Stomach smooth muscle (tissue), 2 donors: ENCODE data around the gene PPM1H.
"Not testable (repeated sequence)": the region's sequence is repeated elsewhere in the genome, so short reads cannot be mapped to it uniquely, and the experiment has no call there.

Source experiments
- H3K27ac ChIP-seq: one replicate; pipeline ENCODE4 v1.7.0; 2013; ENCODE audit warnings: mild to moderate bottlenecking, low read length, inconsistent platforms
- H3K27me3 ChIP-seq, 2 donors: one replicate each; pipeline ENCODE4 v1.7.0; 2013; ENCODE audit warnings: low read length in 2 of 2; ENCODE audit not compliant: insufficient read depth in 2 of 2, control insufficient read depth in 1 of 2
- H3K36me3 ChIP-seq, 2 donors: one replicate each; pipeline ENCODE4 v1.7.0; 2013; ENCODE audit warnings: low read length in 2 of 2; ENCODE audit not compliant: control insufficient read depth in 2 of 2, insufficient read depth in 2 of 2
- H3K4me1 ChIP-seq: one replicate; pipeline ENCODE4 v1.7.0; 2013; ENCODE audit warnings: low read length; ENCODE audit not compliant: control insufficient read depth, insufficient read depth
- H3K4me3 ChIP-seq, 2 donors: one replicate each; pipeline ENCODE4 v1.7.0; 2013; ENCODE audit warnings: low read length in 2 of 2
- H3K9ac ChIP-seq, 2 donors: one replicate each; pipeline ENCODE4 v1.7.0; 2013; ENCODE audit warnings: low read length in 2 of 2, mild to moderate bottlenecking in 1 of 2
- H3K9me3 ChIP-seq, 2 donors: one replicate each; pipeline ENCODE4 v1.7.0; 2013; ENCODE audit warnings: low read length in 2 of 2; ENCODE audit not compliant: control insufficient read depth in 2 of 2
- donor health status: healthy.
- donor health status: Pancreatic carcinoma.

Gene PPM1H

DNA sequence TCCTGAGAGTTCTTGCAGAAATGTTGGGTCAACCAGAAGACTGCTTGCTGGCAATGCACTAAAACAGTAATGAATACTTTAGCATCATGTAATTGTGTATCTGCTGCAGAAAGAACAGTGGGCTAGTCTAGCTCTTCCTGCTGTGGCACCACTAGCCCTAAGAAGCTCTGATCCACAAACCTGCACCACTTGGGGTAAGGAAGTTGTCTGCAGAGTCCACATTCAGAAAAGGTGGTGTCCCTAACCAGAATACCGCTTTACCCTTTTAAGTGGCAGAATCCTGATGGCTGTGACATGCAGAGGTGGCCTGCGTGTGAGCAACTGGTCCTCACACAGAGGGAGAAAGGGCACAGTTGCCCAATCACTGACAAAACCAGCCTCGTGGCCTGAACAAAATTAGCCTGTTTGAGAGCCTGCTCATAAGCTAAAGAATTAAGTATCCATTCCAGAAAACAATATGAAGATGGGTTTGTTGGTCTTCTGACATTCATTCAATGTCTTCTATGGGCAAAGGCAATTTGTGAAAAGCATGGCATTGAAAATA is 165.8 kb downstream of the PPM1H start:
- H3K9ac ChIP-seq, result no peak overlapping the region
- no peaks in the 10 kb centered on the region for H3K27me3 ChIP-seq
- H3K27ac ChIP-seq, result no peak overlapping the region
- H3K4me3 ChIP-seq, result no peak overlapping the region
- no peaks in the 10 kb centered on the region for H3K36me3 ChIP-seq
- H3K9me3 ChIP-seq, result no peaks in the 10 kb centered on the region
- peaks cover 12% of the 10 kb centered on the region for H3K4me1 ChIP-seq

DNA sequence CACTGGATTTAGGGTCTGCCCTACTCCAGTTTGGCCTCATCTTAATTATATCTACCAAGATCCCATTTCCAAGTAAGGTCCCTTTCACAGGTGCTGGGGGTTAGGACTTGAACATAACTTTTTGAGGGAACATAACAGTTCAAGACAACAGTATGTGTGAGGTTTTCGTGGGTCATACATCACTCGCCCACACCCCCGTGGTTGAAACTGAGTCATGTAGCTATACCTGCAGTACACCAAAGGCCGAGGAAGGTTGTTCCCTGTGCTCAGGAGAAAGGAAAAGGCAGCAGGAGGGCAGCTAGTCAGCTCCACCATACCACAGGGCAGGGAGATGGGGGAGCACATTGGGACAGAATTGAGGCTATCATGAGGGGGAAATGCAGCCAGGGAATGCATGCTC is 167.0 kb downstream of the PPM1H start:
- Histone ChIP-seq H3K36me3 (no peaks in the 10 kb centered on the region), H3K4me1 (peaks cover 12% of the 10 kb centered on the region), H3K9ac (no peak overlapping the region), H3K27me3 (no peaks in the 10 kb centered on the region), H3K9me3 (no peaks in the 10 kb centered on the region), H3K27ac (no peak overlapping the region), H3K4me3 (no peak overlapping the region)

DNA sequence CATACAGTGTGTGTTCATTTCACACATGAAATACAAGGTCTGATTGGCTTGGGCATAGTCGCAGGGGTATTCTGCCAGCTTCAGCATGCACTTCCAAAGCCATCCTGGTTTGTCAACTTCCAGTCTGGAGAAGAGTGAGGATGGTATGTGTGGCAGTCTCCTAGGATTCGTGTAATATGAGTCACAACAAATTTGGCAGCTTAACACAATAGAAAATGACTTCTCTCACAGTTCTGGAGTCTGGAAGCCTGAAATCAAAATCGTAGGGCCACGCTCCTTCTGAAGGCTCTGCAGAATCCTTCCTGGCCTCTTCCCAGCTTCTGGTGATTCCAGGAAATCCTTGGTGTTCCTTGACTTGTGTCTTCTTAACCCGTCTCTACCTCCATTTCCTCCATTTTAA is 167.5 kb downstream of the PPM1H start:
- Histone ChIP-seq H3K4me1 (peaks cover 12% of the 10 kb centered on the region), H3K27me3 (no peaks in the 10 kb centered on the region), H3K9me3 (no peaks in the 10 kb centered on the region), H3K9ac (no peak overlapping the region), H3K36me3 (no peaks in the 10 kb centered on the region), H3K27ac (no peak overlapping the region), H3K4me3 (no peak overlapping the region)

DNA sequence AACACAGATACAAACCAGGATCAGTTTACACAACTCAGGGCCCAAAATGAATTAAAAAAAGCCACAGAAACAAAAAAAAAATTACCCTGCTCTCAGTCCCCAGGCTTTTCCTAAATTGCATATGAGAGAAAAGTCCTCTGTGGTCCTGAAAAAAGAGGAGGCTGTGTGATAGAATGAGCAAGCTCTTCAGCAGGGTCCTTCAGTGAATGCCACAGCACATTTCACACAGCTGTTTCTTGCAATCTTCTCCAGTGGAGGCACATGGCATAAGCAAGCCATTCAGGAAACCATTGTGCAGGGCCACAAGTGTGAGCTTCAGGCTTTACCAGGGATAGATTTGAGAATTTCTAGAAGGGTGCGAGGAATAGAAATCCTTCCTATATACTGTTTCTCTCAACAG is 168.5 kb downstream of the PPM1H start:
- Histone ChIP-seq H3K4me3 (no peak overlapping the region), H3K27ac (no peak overlapping the region), H3K36me3 (no peaks in the 10 kb centered on the region), H3K9me3 (no peaks in the 10 kb centered on the region), H3K27me3 (no peaks in the 10 kb centered on the region), H3K4me1 (peaks cover 15% of the 10 kb centered on the region), H3K9ac (no peak overlapping the region)

DNA sequence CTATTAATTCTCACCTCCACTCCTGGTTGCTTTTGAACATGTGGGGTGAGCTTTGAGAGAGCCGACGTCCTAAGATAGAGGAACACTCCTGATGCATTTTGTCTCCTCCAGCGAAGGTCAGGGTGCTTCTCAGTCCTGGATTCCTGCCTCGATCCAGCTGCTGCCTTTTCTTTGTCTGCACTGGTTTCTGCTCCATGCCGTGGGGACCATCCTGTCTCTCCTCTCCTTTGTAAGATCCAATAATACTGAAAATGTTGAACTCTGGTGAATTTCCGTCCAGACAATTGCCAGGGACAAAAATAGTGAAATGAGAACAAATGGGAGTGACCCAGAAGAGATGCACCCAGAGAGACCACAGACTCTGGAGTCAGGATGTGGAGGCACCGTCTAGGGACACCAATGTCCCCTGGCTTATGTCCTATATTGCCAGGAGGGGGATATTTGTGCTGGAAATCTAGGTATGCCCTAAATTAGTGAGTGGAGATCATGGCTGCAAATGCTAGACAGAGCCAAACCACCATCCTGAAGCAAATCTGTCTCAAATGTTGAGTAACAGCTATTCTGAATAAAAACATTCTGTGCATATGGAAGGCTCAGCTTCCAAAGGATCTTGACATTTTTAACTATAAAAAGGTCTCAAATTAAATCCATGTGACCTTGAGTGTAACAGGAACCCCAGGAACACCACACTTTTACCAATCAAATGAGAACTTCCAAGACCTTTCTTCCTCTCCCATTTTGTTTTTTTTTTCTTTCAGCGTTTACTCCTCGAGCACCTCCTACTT is 170.9 kb downstream of the PPM1H start:
- Histone ChIP-seq H3K4me3 (no peak overlapping the region), H3K4me1 (peaks cover 8% of the 10 kb centered on the region), H3K27me3 (no peaks in the 10 kb centered on the region), H3K36me3 (no peaks in the 10 kb centered on the region), H3K9me3 (no peaks in the 10 kb centered on the region), H3K27ac (no peak overlapping the region), H3K9ac (no peak overlapping the region)

DNA sequence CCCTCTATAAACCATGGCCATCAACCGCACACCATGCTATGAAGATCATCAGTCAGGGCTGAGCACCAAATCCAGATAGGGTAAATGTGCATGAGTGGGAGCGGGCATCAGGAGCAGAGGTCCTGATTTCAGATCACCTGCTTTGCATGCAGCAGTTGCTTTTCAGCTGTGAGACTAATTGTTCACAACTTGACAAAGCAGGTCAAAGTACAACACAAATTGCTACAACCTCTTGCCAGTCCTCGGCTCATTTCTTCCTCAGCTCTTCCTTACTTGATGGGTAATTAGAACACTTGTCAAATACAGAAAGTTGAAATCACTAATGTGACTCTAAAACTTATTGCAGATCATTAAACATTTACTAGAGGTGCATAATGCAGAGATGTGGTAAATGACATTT is 171.6 kb downstream of the PPM1H start:
- Histone ChIP-seq H3K36me3 (no peaks in the 10 kb centered on the region), H3K9ac (no peak overlapping the region), H3K27ac (no peak overlapping the region), H3K4me1 (peaks cover 8% of the 10 kb centered on the region), H3K27me3 (no peaks in the 10 kb centered on the region), H3K4me3 (no peak overlapping the region), H3K9me3 (no peaks in the 10 kb centered on the region)

DNA sequence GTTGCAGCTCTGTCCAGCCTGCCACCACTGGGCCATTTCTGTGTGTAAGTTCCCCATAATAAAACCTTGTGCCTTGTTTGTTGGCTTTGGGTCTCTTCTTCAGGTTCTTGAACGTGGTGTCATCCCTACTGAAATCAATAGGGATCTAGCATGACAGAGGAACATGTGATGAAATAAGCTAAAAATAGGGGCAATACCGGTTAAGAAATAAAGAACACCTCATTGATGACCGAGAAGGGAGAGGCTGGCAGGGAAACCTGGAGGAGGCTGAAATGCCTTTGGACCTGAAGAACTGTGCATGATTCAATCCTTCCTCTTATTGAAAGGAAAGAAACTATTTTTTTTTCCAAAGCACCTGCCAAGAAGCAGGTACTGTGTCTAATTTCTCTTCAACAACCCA is 172.3 kb downstream of the PPM1H start:
- Histone ChIP-seq H3K9me3 (no peaks in the 10 kb centered on the region), H3K27me3 (no peaks in the 10 kb centered on the region), H3K36me3 (no peaks in the 10 kb centered on the region), H3K27ac (no peak overlapping the region), H3K4me1 (peaks cover 8% of the 10 kb centered on the region), H3K4me3 (no peak overlapping the region), H3K9ac (no peak overlapping the region)

DNA sequence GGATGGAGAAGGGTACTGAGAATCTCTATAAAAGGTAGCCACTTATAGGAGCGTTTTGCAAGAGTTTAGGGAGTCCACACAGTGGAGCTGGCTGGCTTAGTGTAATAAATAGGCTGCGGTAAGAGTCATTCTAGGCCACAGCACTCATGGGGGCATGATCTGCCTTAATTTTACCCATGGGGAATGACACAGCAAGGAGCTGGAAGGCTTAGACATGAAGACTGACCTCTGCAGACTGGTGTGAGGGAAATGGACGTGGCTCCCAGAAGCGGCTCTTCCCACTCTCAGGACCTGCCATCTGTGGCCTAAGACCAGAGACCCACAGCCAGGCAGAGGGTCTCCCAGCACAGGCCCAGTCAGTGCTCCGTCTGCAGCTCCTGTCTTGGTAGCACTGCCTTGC is 173.3 kb downstream of the PPM1H start:
- no peak overlapping the region for H3K27ac ChIP-seq
- H3K9ac ChIP-seq, result no peak overlapping the region
- no peak overlapping the region for H3K4me3 ChIP-seq
- no peaks in the 10 kb centered on the region for H3K9me3 ChIP-seq
- peaks cover 8% of the 10 kb centered on the region for H3K4me1 ChIP-seq
- H3K27me3 ChIP-seq, result no peaks in the 10 kb centered on the region
- H3K36me3 ChIP-seq, result no peaks in the 10 kb centered on the region

DNA sequence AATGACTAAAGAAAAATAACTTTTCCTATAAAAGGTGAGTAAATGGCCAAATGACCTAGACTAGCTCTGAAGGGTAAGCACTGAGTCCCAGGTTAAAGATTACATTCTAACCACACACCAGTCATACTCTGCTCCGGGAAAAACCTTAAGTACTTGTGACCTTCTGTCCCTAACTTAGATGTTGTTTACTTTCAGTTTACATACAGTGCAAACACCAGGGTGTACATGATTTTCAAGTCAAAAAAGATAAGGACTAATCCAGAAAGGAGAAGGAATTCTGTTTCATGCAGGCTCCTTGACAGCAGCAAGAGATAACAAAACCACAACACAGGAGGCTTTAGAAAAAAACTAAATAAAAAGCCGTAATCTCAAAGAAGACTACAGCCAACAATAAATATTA is 174.2 kb downstream of the PPM1H start:
- H3K4me3 ChIP-seq, result no peak overlapping the region
- H3K9ac ChIP-seq, result no peak overlapping the region
- no peak overlapping the region for H3K27ac ChIP-seq
- peaks cover 8% of the 10 kb centered on the region for H3K4me1 ChIP-seq
- H3K27me3 ChIP-seq, result no peaks in the 10 kb centered on the region
- no peaks in the 10 kb centered on the region for H3K36me3 ChIP-seq
- no peaks in the 10 kb centered on the region for H3K9me3 ChIP-seq

DNA sequence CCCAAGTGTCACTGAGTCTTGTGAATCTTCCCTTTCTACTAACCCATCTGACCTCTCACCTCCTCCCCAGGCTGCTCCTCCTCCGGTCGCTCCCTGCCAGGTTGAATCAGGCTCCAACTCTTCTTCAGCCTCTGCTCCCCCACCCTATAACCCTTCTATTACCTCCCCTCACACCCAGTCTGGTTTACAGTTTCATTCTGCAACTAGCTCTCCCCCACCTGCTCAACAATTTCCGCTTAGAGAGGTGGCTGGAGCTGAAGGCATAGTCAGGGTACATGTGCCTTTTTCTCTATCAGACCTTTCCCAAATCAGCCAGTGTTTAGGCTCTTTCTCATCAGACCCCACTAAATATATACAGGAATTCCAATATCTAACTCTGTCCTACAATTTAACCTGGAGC is 174.6 kb downstream of the PPM1H start:
- H3K4me1 ChIP-seq, H3K27ac ChIP-seq, H3K9me3 ChIP-seq, H3K9ac ChIP-seq, H3K36me3 ChIP-seq, H3K27me3 ChIP-seq, H3K4me3 ChIP-seq: not testable (repeated sequence)

DNA sequence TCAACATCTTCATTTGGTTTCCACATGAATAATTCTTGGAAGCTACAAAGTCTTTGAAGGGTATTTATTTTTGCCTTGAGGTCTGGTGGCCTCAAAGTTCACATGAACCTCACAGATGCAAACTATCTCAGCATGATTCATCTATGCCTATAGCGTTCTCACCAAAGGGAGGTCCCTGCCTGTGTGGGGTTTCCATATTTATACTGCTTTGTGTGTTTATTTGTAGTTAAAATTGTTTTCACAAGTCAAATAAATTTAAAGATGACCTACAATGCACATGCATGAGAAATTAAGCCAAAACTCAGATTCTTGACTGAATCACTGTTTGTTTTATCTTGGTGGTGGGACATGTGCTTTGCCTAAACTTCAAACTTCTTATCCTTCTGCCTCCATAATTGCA is 176.7 kb downstream of the PPM1H start:
- H3K27ac ChIP-seq, result no peak overlapping the region
- no peaks in the 10 kb centered on the region for H3K9me3 ChIP-seq
- H3K9ac ChIP-seq, result no peak overlapping the region
- no peaks in the 10 kb centered on the region for H3K36me3 ChIP-seq
- no peak overlapping the region for H3K4me3 ChIP-seq
- H3K27me3 ChIP-seq, result no peaks in the 10 kb centered on the region
- peaks cover 5% of the 10 kb centered on the region for H3K4me1 ChIP-seq
